OCI-LY3 (cell line): ENCODE data around the gene MUC20.
"Not testable (repeated sequence)": the region's sequence is repeated elsewhere in the genome, so short reads cannot be mapped to it uniquely, and the experiment has no call there.

Experiments
- EZH2phosphoT487 ChIP-seq: fragments of 200-600 bp; shearing (Covaris generic); IDR thresholded peaks from 2 replicates; pipeline ENCODE4 v1.6.1; 2018; ENCODE audit warnings: antibody characterized with exemption, mixed run types, low read depth
- TF ChIP-seq, protein P1 (sequence below): fragments of 200-600, 300-600 bp; sonication (generic); IDR thresholded peaks from 2 replicates; pipeline ENCODE4 v1.5.1; 2014; ENCODE audit warnings: antibody characterized with exemption, low read length, low read depth

DNA sequence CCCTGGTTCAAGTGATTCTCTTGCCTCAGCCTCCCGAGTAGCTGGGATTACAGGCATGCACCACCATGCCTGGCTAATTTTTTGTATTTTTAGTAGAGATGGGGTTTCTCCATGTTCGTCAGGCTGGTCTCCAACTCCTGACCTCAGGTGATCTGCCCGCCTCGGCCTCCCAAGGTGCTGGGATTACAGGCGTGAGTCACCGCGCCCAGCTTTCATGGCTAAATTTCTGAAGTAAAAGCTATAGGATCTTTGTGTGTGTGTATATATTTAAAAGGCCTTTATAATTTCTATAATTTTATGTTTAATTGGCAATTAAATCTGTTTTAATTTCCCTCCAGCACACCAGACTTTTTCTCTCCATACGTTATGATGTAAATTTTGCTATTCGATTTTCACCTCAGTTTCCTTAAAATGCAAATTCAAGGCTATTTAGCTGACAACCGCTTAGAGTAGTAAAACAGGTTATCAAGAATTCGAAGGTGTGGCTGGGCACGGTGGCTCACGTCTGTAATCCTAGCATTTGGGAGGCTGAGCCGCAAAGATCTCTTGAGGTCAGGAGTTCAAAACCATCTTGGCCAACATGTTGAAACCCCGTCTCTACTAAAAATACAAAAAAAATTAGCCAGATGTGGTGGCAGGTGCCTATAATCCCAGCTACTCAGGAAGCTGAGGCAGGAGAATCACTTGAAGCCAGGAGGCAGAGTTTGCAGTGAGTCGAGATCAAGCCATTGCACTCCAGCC is 1.1 kb upstream of the MUC20 start:
- TF ChIP-seq, protein P1, sequence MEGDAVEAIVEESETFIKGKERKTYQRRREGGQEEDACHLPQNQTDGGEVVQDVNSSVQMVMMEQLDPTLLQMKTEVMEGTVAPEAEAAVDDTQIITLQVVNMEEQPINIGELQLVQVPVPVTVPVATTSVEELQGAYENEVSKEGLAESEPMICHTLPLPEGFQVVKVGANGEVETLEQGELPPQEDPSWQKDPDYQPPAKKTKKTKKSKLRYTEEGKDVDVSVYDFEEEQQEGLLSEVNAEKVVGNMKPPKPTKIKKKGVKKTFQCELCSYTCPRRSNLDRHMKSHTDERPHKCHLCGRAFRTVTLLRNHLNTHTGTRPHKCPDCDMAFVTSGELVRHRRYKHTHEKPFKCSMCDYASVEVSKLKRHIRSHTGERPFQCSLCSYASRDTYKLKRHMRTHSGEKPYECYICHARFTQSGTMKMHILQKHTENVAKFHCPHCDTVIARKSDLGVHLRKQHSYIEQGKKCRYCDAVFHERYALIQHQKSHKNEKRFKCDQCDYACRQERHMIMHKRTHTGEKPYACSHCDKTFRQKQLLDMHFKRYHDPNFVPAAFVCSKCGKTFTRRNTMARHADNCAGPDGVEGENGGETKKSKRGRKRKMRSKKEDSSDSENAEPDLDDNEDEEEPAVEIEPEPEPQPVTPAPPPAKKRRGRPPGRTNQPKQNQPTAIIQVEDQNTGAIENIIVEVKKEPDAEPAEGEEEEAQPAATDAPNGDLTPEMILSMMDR: not testable (repeated sequence)
- TF ChIP-seq EZH2phosphoT487: not testable (repeated sequence)
